Medulla oblongata (tissue), 1 donor: ENCODE data around the gene TMEFF2.

Source experiments
- DNase-seq: peaks from one replicate; pipeline ENCODE4 v3.0.0-alpha.2; 2015; ENCODE audit errors: extremely low spot score

Gene TMEFF2

GRCh38 chr2:192013211-192013610 is 181.5 kb downstream of the TMEFF2 start:
- DNase-seq, result no peak

GRCh38 chr2:192011196-192011595 is 183.5 kb downstream of the TMEFF2 start:
- no peak for DNase-seq

- DNase-seq, result no peak
These were observed 184.7 kb downstream of the TMEFF2 start for GRCh38 chr2:192010073-192010472.

- DNase-seq, result no peak
These were observed 187.0 kb downstream of the TMEFF2 start for GRCh38 chr2:192007581-192008228.

GRCh38 chr2:192005211-192005610 is 189.5 kb downstream of the TMEFF2 start:
- no peak for DNase-seq

- no peak for DNase-seq
These were observed 190.4 kb downstream of the TMEFF2 start for GRCh38 chr2:192004188-192004963.

GRCh38 chr2:192002418-192002817 is 192.3 kb downstream of the TMEFF2 start:
- DNase-seq, result no peak

- DNase-seq, result no peak
These were observed 194.3 kb downstream of the TMEFF2 start for GRCh38 chr2:192000196-192000980.

GRCh38 chr2:191999101-191999841 is 195.5 kb downstream of the TMEFF2 start:
- no peak for DNase-seq

- DNase-seq, result no peak
These were observed 199.4 kb downstream of the TMEFF2 start for GRCh38 chr2:191995285-191995684.

GRCh38 chr2:191994749-191995148 is 200.0 kb downstream of the TMEFF2 start:
- DNase-seq, result no peak

GRCh38 chr2:191991442-191991841 is 203.3 kb downstream of the TMEFF2 start:
- DNase-seq, result no peak

GRCh38 chr2:191985740-191986139 is 209.0 kb downstream of the TMEFF2 start:
- DNase-seq, result no peak

- DNase-seq, result no peak
These were observed 211.1 kb downstream of the TMEFF2 start for GRCh38 chr2:191983591-191983990.

GRCh38 chr2:191983186-191983585 is 211.5 kb downstream of the TMEFF2 start:
- DNase-seq, result no peak

- no peak for DNase-seq
These were observed 213.0 kb downstream of the TMEFF2 start for GRCh38 chr2:191981706-191982105.

- no peak for DNase-seq
These were observed 214.2 kb downstream of the TMEFF2 start for GRCh38 chr2:191980483-191980882.

- DNase-seq, result no peak
These were observed 215.5 kb downstream of the TMEFF2 start for GRCh38 chr2:191979221-191979730.

- no peak for DNase-seq
These were observed 217.0 kb downstream of the TMEFF2 start for GRCh38 chr2:191977754-191978153.

GRCh38 chr2:191976436-191976835 is 218.3 kb downstream of the TMEFF2 start:
- no peak for DNase-seq

- DNase-seq, result no peak
These were observed 220.1 kb downstream of the TMEFF2 start for GRCh38 chr2:191974676-191975075.

- no peak for DNase-seq
These were observed 223.9 kb downstream of the TMEFF2 start for GRCh38 chr2:191970867-191971266.
